ENCODE results near the gene CYBRD1. TPM values are rescaled to one million over a fixed set of nuclear protein-coding genes. Genes with fewer than 3 reads are reported as not detected.

The CYBRD1 gene
- total and polyA plus RNA-seq, 3 donors from 2014 or later, result 53.1 to 60.1 (median 53.5) TPM

DNA sequence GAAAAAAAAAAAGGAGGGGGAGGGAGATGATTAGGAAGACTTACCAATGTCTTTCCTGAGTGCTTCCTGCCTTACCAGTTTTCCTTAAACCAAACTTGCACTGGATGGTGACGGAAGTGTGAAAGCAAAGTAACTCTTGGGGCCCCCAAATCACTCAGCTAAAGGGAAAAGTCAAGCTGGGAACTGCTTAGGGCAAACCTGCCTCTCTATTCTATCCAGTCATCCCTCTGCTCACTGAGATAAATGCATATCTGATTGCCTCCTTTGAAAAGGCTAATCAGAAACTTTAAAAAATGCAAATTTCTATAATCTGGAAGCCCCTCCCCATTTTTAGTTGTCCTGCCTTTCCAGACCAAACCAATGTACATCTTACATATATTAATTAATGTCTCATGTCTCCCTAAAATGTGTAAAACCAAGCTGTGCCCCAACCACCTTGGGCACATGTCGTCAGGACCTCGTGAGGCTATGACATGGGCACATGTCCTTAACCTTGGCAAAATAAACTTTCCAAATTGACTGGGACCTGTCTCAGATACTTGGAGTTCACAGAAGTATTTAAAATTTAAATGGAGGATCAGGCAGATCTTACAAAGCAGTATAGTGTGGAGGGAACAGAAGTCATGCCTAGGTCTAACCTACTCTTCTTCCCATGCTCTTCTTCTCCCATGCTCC, 7.2 kb upstream of the CYBRD1 start:
- no peak overlapping the region for H3K27ac ChIP-seq
- H3K4me1 ChIP-seq, result no peaks in the 10 kb centered on the region
- intact Hi-C loops (cut with DNase I; ENCODE audit: low total_unique reads), result no loop called here
- 93 to 94% methylated on average over 3 of the region's 3 CpGs for WGBS, 2 donors
- H3K4me3 ChIP-seq, result no peak overlapping the region
- no peaks in the 10 kb centered on the region for H3K27me3 ChIP-seq
- DNase-seq, result no peak
- H3K36me3 ChIP-seq (ENCODE audit: low read depth, missing control alignments), result no peaks in the 10 kb centered on the region
- TF ChIP-seq CTCF (IDR thresholded peaks at IDR 0.05), result no peak
- TF ChIP-seq POLR2A (IDR thresholded peaks at IDR 0.05), result no peak
- H3K9me3 ChIP-seq, result no peaks in the 10 kb centered on the region

DNA sequence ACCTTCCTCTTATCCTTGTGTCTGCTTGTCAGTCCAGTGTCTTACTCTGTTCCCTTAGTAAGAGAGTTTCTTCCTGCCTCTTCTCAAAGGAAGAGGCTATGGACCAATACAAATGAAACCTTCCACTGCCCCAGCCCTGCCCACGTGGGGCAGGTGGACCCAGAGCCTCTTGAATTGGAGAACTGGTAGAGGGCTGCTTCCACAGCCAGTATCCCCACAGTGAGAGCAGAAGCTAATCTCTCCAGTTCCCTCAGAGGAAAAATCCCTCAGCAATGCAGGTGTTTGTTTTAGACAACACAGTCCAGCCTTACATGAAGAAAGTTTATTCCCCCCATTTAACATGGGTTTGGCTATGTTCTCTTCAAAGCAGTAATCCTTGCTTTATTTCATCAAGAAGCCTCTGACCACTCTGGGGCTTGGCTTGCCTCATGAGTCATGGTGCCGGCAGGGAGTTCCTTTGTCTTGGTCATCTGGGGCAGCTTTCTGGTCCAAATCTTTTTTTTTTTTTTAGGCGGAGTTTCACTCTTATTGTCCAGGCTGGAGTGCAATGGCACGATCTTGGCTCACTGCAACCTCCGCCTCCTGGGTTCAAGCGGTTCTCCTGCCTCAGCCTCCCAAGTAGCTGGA, 6.5 kb upstream of the CYBRD1 start:
- no peak overlapping the region for H3K27ac ChIP-seq
- no peaks in the 10 kb centered on the region for H3K36me3 ChIP-seq (ENCODE audit: low read depth, missing control alignments)
- DNase-seq, result no peak
- WGBS, 2 donors, result 67 to 82% methylated on average over 6 of the region's 6 CpGs
- no peaks in the 10 kb centered on the region for H3K9me3 ChIP-seq
- H3K27me3 ChIP-seq, result no peaks in the 10 kb centered on the region
- intact Hi-C loops (cut with DNase I; ENCODE audit: low total_unique reads), result no loop called here
- H3K4me1 ChIP-seq, result no peaks in the 10 kb centered on the region
- TF ChIP-seq POLR2A (IDR thresholded peaks at IDR 0.05) (no peak), CTCF (IDR thresholded peaks at IDR 0.05) (no peak)
- H3K4me3 ChIP-seq, result no peak overlapping the region

DNA sequence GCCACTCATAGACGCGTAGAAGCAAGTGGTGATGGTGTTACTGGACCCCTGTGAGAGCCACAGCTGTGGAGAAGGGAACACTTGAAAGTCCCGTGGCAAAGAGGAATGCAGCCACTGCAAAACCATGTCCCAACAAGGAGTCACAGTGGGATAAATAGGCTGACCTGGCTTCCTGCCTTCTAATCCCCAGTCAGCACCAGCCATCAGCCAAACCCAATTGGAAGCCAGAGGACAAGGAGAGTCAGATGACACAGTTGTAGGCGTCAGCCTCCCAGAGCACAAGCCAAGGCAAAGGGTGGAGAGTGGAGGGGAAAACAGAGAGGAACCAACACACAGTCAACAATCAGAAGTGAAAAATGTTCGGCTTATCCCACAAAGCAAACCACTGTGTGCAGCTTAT, 5.5 kb upstream of the CYBRD1 start:
- no peak for TF ChIP-seq POLR2A (IDR thresholded peaks at IDR 0.05)
- TF ChIP-seq CTCF (IDR thresholded peaks at IDR 0.05), result no peak
- WGBS, 2 donors, result 49 to 78% methylated on average over 5 of the region's 5 CpGs
- intact Hi-C loops (cut with DNase I; ENCODE audit: low total_unique reads), result no loop called here
- Histone ChIP-seq H3K36me3 (ENCODE audit: low read depth, missing control alignments) (no peaks in the 10 kb centered on the region), H3K4me3 (peak overlapping the region in 1 of 2 donors; percentile 45), H3K27me3 (no peaks in the 10 kb centered on the region), H3K27ac (no peak overlapping the region), H3K9me3 (no peaks in the 10 kb centered on the region), H3K4me1 (peaks cover 6% of the 10 kb centered on the region)
- no peak for DNase-seq

DNA sequence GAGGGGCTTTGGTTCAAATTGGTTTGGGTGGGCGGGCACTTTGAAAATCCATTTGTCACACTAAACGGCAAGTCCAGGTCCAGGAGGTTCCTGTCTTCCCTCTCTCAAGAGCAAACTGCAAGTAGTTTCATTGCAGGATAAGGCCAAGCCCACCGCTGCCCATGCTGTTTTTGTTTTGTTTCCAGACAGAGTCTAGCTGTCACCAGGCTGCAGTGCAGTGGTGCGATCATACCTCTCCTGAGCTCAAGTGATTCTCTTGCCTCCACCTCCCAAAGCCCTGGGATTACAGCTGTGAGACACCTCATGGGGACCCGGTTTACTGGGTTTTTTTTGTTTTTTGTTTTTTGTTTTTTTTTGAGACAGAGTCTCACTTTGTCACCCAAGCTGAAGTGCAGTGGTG, 1.8 kb upstream of the CYBRD1 start:
- Histone ChIP-seq H3K36me3 (ENCODE audit: low read depth, missing control alignments) (no peaks in the 10 kb centered on the region), H3K27ac (no peak overlapping the region), H3K4me3 (no peak overlapping the region), H3K4me1 (peaks cover 11% of the 10 kb centered on the region), H3K9me3 (no peaks in the 10 kb centered on the region), H3K27me3 (no peaks in the 10 kb centered on the region)
- WGBS, 2 donors, result 83 to 86% methylated on average over 5 of the region's 5 CpGs
- DNase-seq, result no peak
- TF ChIP-seq CTCF (IDR thresholded peaks at IDR 0.05) (no peak), POLR2A (IDR thresholded peaks at IDR 0.05) (no peak)
- intact Hi-C loops (cut with DNase I; ENCODE audit: low total_unique reads), result no loop called here

All from testis (tissue), 3 donors.